Melanocyte of skin (primary cell): ENCODE results near the gene GTF2F2. TPM values are rescaled to one million over a fixed set of nuclear protein-coding genes. Genes with fewer than 3 reads are reported as not detected.

ENCODE experiments used
- small RNA-seq, 2 donors: library from RNA; depleted of rRNA; stranded (forward); fragments of <200 nt; gene quantifications; one replicate each; pipeline ENCODE3, GENCODE V24; 2012
- total RNA-seq, 2 donors: library from RNA; depleted of rRNA; stranded (reverse); fragments of >200 nt; gene quantifications; 2 replicates each; pipeline ENCODE4 v1.2.3, GENCODE V29; 2012

GTF2F2 gene
- total RNA-seq = 10 to 100 TPM; 36.8 to 52.0 TPM

GRCh38 chr13:45119991-45120864 lies at the start of gene GTF2F2:
TSS of gene GTF2F2 (plus strand) at chr13:45120510. CDS start at chr13:45120656, 146 bp downstream.

DNA sequence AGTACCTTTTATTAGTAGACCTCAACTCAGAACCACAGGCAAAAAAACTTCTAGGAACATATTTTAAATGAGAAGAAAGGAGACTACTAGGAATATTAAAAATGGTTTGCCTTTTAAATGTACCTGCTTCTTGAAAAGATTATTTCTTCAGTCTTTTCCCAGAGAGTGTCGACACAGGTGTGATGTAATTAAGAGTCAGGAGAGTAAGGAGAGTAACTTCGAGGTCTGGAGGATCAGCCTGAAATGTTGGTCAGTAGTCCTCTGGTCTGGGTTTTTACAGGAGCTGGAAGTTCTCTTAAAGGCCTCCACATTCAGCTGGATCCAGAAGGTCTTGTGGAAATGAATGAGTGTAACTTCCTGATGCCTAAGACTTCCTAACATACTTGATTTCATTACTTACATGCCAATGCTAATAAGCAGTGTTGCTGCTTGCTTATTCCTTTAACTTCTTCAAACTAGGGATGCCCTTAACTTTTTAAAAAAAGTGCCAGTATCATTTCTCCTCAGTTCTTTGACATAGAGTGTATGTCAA lies 80.5 kb downstream of the GTF2F2 start, which contains the start of gene KCTD4:
KCTD4 (minus strand) TSS at position 345 of the 532 bp plus-strand sequence. CDS start 6,478 bp downstream, outside the sequence.

Small RNA genes lying within 50 kb of the gene (small RNA-seq; reads per million reads assigned to genes)
- gene AL138693.1 = 0 to 0.34 reads per million in 2 donors
- 0 reads per million in 2 donors for gene AL138963.2

Other genes starting within 250 kb of the GTF2F2 start
- gene NUFIP1, start 131.0 kb upstream of the GTF2F2 start, total RNA-seq = 1 to 10 TPM; 2.8 to 6.3 TPM
- 10 to 100 TPM; 13.1 to 18.3 TPM for gene GPALPP1, start 131.0 kb upstream of the GTF2F2 start, total RNA-seq
- under 1 TPM in 1 of 2 donors, not detected in 1; under 0.01 TPM for gene KCTD4, start 80.5 kb downstream of the GTF2F2 start, total RNA-seq
- 1,000 to 10,000 TPM in 1 of 2 donors, 100 to 1,000 TPM in 1; 922 to 1,158 TPM for gene TPT1, start 220.7 kb downstream of the GTF2F2 start, total RNA-seq